Left colon (tissue), 2 donors: Measurements from ENCODE around the gene CD28. TPM values are rescaled to one million over a fixed set of nuclear protein-coding genes. Genes with fewer than 3 reads are reported as not detected.
"Not testable (repeated sequence)": the region's sequence is repeated elsewhere in the genome, so short reads cannot be mapped to it uniquely, and the experiment has no call there.

Source experiments
- ATAC-seq: fragments of 200-7000 bp; cut with Tn5 transposase; one replicate; pipeline ENCODE4 v1.9.1; 2020; ENCODE audit warnings: mild to moderate bottlenecking, moderate library complexity
- DNase-seq, 2 donors: peaks; one replicate each; pipeline ENCODE4 v3.0.0-alpha.2; 2020
- intact Hi-C, 2 donors: fragments of 100-400 bp; cut with DNase I in 1 of 2; cut with micrococcal nuclease in 1 of 2; formaldehyde crosslinking; loops; one replicate each; pipeline versions ENCODE4 v1.11.2 to v1.14.0; 2022; cut with DNase I, micrococcal nuclease
- total RNA-seq, 2 donors: library from RNA; stranded (reverse); fragmentation: NEBNext Ultra II Directional; extraction: Animal tissue kit (Norgen Biotek cat#: 25700); gene quantifications; one replicate each; pipeline ENCODE4 v1.2.1, GENCODE V29; 2021
- donor health status: DM: no; HTN: no; CAD: no.
- donor health status: DM: yes; HTN: yes; CAD: no.

Gene CD28
- total RNA-seq, 2 donors from 2014 or later: 0.34 to 1.7 TPM

DNA sequence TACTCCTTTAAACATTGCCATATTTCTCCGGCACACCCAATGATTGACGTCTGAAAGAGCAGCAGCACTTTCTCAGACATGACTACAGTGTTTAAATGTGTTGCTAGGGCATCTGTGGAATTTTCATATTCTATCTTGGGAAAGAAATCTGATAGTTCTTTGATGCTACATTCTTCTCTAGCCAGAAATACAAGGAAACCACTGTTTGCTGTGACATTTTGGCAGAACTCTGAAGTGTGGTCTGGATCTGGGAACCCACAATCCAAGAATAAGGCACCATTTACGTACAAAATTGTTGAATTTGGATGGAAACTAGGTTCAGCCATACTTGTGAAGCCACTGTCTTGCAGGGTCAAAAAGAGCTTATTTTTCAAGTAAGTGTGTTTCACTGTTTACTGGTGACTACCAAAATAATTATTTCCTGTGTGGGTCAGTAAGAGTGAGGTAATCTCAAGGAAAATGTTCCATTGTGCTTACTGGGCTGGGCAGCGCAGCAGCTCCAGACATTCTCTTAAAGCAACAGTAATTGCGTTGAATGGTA lies 21.3 kb upstream of the CD28 start:
- DNase-seq: no peak
- ATAC-seq: no peak
- intact Hi-C loops: no loop called here

DNA sequence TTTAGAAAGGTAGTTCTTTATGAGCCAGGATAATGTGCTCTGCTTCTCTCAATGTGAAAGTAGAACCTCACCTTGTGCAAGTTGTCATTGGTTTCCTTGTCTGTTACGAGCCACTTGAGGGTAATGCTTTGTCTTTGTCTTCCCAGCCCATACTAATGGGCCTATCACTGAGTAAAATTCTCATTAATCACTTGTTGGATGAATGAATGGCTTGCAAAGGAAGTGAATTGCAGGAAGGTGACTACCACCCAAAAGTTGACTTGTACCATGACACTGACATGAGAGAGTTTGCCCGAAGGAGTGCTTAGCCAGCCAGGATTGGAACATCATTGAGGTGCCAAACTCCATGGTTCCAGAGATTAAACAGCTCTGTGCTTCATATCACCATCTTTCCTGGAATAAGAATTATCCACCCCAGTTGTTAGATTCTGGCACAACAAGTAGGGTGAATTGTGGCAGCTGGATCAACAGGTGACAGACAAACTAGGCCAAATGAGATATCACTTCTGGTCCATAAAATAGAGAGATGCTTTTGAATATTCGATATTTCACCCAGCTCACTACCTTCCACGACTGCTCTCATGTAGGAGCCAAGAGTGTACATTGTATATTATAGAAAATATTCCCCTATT lies 20.5 kb upstream of the CD28 start:
- ATAC-seq (no peak), DNase-seq (no peak)
- intact Hi-C loops: no loop called here

DNA sequence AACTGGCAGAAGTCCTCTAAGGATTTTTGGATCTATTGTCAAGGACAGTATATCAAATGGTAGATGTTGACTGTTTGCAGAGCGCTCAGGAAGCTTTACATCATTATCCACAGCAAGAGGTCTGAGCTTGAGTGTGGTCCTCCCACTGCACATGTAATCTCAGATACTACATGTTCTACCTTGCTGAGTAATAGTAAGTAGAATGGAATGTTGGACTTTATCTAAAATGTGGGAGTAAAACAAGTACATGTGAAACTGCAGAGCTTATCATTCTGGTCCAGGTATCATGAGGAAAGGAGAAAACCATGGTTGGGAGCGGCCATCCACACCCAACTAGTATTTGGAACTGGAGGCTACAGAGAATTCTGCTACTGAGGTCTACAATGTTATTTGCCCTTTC lies 19.3 kb upstream of the CD28 start:
- DNase-seq: no peak
- ATAC-seq: peak; percentile 24
- intact Hi-C loops: no loop called here

DNA sequence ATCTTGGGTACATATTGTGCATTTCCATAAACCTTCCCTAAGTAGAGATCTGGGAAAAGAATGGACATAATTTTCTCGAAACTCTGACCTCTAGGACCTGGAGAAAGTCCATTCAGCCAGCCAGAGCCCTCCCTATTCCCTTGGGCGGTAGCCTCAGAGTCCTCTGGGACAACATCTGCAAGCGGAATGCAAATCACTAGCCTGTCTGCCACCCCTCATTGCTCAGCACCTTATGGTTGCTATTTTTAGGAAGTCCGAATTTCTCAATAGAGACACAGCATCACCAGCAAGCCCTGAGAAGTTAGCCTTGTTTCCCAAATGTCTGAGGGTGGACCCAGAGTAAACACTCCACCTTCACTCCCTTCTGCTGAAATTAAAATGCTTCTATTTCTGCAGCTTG lies 17.6 kb upstream of the CD28 start:
- ATAC-seq (peak; percentile 23), DNase-seq (peak in 1 of 2 donors; percentile 42)
- intact Hi-C loops: no loop called here

DNA sequence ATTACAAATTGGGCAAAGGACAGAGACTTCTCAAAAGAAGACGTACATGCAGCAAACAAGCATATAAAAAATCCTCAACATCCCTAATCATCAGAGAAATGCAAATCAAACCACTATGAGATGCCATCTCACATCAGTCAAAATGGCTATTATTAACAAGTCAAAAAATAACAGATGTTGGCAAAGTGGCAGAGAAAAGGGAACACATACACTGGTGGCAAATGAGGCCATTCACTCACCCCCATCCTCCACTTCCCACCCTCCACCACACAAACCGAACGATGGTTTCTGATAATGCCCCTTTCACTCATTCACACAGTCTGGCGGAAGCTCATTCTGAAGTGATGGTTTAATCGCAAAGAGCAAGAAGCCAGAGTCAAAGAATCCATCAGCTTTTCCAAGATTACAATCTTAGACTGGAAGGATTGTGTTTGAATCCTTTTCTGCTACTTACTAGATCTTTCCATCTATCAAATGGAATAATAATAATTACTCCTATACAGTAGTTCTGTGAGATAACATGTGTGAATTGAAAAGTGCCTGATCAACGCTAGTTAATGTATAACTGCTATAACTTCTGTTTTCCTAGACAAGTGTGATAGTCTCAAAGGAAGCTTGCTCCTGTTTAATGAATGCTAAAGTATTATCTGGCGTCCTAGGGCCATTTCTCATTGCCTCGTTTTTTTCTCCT lies 16.9 kb upstream of the CD28 start:
- intact Hi-C loops: no loop called here
- peak; percentile 71 for ATAC-seq
- DNase-seq: no peak

DNA sequence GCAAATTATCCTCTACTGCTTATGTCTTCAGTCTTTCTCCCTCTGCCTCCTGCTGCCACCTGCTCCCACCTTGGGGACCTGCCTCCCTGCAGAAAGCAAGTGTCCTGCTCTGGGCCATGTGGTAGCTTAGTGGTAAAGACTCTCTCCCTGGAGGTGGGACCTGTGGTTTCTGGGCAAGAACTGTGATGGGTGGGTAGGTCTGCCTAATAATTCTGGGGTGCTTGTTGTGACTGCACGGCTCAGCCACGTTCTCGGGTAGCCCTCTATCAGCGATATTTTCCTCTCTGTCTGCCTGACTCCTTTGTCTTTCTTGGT lies 16.4 kb upstream of the CD28 start:
- no peak for ATAC-seq

DNA sequence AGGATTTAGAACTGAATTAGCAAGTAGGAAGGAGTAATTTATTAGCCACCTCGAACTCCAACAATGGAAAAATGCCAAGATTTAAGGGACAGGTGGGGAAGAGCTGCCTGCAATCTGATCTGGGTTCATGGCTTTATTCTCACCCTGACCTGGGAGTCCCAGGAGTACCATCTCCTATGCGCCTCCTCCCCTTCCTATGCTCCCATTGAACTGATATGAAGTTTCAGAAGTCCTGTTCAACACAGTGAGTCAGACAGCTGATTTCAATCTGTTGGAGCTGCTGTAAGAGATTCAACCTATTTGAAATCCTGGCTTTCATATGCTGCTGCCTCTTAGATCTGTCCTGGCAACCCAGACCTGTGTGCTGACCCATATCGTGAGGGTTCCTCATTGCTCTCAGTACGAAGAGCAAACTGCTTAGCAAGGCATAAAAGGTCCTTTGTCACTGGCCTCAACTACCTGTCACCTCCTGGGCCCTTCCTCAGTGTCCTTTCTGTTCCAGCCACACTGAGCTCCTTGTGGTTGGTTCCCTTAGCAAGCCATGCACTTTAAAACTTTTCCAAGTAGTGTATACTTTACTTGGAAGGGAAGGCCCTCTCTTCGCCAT lies 15.9 kb upstream of the CD28 start:
- intact Hi-C loops: no loop called here
- ATAC-seq: no peak
- no peak for DNase-seq

More for the DNA sequence above, 16.4 kb upstream of the CD28 start:
- DNase-seq: no peak
- intact Hi-C loops: no loop called here

DNA sequence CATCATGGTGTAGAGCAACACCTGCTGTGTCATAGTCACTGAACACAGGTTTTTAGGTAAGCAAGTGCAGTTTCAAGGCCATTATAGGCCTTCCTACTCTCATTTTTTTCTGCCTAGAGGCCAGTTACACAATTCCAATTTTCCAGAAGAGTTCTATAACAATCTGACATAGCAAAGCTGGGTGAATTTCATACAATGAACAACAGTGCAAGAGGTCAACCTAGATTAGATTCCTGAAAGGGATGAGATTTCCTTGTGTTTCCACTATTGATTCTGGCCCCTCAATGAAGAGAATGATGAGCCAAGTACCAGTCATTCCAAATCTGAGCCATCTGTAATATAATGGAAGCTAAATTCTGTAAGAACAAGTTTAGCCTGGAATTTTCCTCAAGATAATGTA lies 15.3 kb upstream of the CD28 start:
- intact Hi-C loops: no loop called here
- DNase-seq (no peak), ATAC-seq (no peak)

DNA sequence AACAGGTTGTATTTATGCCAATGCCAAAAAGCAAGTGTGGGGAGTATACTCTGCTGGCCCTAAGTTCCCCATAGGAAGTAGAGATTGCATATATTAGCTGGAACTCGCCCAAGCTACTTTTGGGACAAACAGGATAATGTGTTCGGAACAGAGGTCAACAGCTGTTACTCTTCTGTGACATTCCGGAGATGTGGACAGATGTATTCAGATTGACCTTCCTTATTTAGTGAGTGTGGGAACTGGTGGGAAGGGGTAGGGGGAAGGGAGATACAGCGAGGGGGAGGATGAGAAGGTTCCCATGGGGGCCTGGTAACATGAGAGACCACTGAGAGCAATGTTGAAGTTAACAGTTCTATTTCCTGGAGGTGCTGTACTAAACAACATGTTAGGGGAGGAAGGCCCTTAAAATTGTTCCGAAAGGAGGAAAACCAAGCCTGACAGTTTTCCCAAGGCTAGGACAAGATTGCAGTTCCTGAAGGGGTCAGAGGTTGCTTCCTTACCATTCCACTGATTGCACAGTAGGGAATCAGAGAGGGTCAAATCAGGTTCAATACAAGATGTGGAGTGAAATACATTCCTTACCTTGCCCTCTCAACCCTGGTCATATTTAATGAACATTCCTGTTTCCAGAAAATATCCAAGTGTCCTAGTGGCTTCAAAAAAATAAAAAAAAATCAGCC lies 14.3 kb upstream of the CD28 start:
- DNase-seq: no peak
- intact Hi-C loops: no loop called here
- ATAC-seq: no peak

DNA sequence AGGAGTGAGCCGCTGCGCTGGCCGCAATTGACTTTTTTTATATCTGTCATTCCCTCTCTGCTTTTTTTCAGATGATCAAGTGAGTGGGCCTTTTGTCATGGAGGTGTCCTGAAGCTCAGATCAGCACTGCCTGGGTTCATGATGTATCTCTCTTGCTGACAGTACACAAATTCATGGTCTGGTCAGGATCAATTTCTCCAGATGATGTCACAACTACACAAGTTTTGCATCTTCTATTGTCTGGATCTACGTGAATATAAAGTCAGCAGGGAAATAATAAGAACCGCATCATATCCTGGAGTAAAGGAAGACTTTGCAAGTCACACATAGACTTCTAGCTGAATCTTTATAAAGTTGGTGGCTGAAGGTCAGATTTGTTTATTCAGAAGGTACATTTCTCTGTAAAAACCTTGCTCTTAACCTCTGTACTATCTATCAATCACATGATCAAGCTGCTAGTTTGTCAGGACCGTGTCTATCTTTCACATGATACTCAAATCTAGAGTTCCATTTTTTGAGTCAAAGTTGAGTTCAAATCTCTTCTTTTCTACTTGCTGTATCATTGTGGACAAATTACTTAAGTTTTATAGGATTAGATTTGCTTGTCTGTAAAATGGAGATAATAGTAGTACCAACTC lies 13.1 kb upstream of the CD28 start:
- DNase-seq: no peak
- no peak for ATAC-seq
- intact Hi-C loops: no loop called here

DNA sequence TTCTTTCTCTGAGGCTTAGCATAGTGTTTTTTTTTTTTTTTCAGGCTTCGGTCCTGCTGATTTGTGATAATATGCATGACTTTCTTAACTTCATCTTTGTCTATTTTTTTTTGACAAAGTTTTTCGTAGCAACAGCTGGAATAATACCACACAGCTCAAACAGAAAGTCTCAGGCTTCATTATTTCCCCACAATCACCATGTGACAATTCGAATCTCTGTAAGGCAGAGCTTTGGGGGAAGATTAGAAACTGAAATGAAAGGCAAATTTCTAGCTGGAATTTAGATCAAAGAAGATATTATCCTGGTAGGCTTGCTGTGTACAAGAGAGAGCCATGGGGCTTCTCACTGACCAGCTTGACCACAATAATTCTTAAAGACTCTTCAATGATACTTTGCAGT lies 12.2 kb upstream of the CD28 start:
- intact Hi-C loops: no loop called here
- ATAC-seq: no peak
- no peak for DNase-seq

DNA sequence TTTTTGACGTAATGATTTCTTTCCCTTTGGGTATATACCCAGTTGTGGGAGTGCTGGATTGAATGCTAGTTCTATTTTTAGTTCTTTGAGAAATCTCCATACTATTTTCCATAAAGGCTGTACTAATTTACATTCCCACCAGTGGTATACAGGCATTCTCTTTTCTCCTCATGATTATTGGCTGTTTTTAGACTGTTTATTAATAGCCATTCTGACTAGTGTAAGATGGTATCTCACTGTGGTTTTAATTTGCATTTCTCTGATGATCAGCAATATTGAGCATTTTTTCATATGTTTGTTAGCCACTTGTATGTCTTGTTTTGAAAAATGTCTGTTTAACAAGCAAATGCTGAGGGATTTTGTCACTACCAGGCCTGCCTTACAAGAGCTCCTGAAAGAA lies 9.2 kb upstream of the CD28 start:
- intact Hi-C loops: no loop called here

DNA sequence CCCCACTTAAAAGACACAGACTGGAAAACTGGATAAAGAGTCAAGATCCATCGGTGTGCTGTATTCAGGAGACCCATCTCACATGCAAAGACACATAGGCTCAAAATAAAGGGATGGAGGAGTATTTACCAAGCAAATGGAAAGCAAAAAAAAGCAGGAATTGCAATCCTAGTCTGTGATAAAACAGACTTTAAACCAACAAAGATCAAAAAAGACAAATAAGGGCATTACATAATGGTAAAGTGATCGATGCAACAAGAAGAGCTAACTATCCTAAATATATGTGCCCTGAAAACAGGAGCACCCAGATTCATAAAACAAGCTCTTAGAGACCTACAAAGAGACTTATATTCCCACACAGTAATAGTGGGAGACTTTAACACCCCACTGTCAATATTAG lies 8.7 kb upstream of the CD28 start:
- DNase-seq, intact Hi-C loops, ATAC-seq: not testable (repeated sequence)

More for the DNA sequence above, 9.2 kb upstream of the CD28 start:
- ATAC-seq (no peak), DNase-seq (no peak)

DNA sequence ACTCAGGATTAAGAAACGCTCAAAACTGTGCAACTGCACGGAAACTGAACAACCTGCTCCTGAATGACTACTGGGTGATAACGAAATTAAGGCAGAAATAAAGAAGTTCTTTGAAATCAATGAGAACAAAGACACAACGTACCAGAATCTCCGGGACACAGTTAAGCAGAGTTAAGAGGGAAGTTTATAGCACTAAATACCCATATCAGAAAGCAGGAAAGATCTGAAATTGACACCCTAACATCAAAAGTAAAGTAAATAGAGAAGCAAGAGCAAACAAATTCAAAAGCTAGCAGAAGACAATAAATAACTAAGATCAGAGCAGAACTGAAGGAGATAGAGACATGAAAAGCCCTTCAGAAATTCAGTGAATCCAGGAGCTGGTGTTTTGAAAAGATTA lies 8.0 kb upstream of the CD28 start:
- ATAC-seq, intact Hi-C loops, DNase-seq: not testable (repeated sequence)

DNA sequence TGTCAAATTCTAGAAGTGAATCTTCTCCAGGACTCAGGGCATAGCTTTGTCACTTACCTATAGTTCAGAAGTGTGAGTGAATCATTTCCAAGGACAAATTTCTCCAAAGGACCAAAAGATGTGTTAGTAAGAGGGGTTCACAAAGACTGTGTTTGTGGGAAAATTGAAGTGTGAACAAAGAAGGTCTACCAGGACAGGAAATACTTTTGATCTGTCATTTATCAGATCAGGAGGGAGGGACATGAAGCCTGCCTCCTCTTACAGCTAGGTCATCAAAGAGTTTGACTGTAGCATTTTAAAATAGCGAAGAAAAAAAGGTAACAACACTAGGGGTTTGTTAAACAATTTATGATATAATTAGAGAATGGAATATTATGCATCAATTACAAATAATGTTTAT lies 2.0 kb upstream of the CD28 start:
- ATAC-seq: no peak
- intact Hi-C loops: no loop called here
- DNase-seq: no peak

DNA sequence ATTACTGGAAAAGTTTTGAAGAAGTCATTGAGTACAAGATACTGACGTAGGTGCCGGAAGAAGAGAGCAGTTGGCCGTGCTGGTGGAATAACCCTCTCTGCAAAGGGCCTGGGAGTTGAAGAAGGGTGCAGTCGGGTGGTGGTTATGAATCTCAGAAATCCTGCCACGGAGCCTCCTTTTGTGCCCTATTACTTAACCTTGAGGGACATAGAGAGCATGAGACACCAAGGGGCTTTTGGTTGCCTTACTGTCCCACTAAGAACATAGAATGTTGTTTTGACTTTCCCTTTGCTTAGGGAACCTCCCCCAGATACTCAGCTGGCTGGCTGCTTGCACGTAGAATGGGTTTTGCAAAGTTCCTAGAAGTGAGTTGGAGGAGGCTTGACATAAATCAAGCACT lies 1.3 kb upstream of the CD28 start:
- DNase-seq (no peak), ATAC-seq (no peak)
- intact Hi-C loops: no loop called here

DNA sequence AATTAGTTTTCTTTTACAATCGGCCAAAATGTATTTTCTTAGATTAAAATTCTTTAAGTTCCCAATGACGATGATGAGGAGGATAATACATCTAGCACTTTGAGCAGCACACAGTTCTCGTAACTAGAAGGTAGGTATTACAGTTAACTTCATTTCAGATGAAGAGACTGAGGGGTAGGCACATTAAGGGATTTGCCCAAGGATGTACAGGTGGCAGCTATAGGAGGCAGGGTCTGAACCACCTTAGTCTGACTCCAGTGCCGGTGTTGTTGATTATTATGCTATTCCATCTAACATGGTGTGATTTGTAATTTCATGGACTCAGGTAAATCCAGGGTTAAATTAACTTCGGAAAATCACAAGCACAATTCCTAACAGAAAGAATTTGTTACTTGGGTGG lies 1.1 kb downstream of the CD28 start:
- DNase-seq: no peak
- ATAC-seq: no peak
- intact Hi-C loops: no loop called here

DNA sequence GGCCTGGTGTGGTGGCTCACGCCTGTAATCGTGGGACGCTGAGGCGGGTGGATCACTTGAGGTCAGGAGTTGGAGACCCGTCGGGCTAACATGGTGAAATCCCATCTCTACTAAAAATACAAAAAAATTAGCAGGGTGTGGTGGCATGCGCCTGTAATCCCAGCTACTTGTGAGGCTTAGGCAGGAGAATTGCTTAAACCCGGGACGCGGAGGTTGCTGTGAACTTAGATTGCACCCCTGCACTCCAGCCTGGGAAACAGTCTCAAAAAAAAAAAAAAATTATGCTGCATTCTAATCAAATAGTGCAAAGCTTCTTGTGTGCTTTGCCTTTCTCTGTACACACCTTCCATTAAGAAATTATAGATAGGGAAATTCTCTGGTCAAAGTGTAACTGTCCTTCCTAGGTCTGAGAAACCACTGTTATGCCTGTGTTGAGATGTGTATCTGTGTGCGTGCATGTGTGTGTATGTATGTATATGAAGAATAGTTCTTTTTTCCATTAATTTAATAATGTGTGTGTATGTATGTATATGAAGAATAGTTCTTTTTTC lies 2.5 kb downstream of the CD28 start:
- intact Hi-C loops: no loop called here
- ATAC-seq (no peak), DNase-seq (no peak)

DNA sequence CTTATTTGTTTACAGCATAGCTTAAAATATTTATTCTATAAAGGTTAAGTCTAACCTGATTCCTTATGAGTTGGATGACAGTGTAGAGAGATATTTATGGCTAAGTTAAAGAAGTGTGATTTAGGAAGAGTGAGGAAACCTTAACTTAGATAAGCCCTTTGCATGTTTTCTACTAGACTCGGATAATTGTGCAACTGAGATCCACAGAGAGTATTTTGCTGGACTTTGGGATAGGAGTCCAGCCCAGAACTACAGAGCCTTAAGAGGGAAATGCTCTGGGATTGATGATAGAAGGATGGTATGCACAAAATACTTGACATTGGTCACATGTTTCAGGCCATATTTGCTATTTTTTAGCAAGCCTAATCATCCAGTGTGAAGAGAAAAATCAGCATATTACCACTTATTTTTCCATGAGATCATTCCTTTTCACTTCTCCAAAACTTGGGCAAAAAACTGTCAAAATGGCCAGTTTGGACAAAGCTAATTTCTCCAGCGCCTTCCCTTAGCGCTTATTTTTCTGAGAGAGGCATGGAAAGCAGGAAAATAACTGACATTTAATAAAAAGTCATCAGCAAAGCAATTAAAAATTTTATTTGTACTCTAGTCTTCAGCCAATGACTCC lies 3.1 kb downstream of the CD28 start:
- intact Hi-C loops: no loop called here
- DNase-seq: no peak
- no peak for ATAC-seq
